CD4-positive, alpha-beta T cell treated with Interleukin-2 at 100 ng/mL for 4 hours (primary cell): ENCODE results near the gene INO80E.

Experiments
- DNase-seq: peaks from one replicate; pipeline ENCODE4 v3.0.0-alpha.2; 2020; ENCODE audit warnings: low spot score

Gene INO80E

DNA sequence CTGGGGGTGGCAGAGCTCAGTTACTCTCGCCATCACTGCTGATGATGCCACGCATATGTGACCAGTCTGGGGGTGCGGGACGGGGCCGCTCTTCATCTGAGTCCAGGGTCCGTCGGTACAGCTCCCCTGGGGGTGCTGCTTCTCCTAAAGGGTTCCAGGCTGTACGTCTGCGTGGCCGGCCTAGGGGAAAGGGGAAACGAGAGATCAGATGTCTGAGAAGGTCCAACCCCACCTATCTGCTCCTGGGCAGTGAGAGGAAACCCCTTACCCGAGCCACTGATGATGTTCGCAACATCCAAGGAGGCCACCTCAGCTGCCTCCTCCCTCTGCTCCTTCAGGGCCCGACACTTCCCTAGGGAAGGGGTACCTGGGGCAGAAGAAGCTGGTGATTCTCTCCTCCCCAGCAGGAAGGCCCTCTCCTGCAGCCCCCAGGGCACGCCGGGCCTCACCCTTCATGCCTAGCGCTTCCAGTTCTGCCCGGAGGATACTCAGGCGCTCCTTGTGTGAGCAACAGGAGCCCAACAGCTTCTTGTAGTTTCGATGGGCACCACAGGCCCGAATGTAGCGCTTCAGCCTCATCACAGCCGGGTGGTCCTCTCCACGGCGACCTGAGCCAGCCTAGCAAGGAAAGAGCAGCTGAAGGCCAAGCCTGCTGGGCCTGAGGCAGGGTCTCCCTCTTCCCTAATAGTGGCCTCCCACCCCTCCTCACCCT is 2.7 kb upstream of the INO80E start:
- no peak for DNase-seq

DNA sequence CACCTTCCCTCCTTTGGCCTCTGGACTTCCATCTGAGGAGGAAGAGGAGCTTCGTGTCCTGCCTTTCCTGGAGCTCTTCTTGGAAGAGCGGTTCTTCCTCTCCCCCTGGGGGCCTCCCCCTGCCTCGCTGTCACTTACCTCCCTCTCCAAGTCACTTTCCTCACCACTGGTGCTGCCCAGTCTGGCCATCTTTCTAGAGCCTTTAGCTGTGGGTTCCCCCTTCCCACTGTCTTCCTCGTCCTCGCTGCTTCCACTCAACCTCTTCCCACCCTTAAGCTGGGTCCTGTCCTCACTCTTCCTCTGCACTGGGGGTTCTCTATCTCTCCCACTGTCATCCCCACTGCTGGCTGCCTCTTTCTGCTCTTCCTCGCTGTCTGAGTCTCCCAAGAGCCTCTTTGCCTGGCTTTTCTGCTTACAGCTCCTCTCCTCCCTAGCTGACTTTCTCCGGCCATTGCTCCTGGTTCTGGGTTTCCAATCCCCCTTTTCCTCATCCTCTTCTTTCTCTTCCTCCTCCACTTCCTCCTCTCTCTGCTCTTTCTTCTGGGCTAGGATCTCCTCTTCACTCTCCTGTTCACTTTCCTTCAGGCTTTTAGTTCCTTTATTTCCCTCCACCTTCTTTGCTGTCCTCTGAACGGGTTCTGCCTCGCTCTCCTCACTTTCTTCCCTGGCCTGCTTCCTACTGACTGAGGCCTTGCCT is 2.0 kb upstream of the INO80E start:
- DNase-seq, result no peak

DNA sequence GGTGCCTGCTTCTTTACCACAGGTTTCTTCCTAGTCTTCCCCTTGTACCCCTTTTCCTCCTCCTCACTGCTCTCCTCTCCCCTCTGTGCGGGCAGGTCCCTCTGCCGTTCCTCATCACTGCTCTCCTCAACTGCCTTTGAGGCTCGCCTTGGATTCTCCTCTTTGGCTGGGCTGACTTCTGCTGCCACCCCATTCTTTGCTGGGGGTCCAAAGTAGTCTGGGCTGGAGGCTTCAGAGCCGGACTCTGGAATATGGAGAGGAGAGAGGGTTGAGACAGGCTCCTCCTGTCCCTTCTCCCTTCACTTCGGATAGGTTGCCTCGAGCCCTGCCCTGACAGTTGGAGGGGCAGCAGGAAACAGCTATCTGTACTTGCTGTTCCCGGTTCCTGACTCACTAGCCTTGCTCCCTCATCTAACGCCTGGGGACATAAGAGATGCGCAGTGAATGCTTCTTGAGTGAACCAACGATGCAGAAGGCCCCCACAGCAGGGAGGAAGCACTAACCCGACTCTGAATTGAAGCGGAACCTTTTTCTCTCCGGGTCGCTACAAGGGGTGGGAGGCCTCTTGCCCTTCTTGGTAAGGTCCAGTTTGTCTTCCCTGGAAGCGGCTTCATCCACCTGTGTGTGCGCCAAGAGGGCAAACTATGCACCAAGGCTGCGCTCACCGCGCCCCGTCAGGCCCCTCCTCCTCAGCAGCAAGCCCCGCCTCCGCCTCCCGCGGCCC is 1.3 kb upstream of the INO80E start:
- DNase-seq, result peak; percentile 75

DNA sequence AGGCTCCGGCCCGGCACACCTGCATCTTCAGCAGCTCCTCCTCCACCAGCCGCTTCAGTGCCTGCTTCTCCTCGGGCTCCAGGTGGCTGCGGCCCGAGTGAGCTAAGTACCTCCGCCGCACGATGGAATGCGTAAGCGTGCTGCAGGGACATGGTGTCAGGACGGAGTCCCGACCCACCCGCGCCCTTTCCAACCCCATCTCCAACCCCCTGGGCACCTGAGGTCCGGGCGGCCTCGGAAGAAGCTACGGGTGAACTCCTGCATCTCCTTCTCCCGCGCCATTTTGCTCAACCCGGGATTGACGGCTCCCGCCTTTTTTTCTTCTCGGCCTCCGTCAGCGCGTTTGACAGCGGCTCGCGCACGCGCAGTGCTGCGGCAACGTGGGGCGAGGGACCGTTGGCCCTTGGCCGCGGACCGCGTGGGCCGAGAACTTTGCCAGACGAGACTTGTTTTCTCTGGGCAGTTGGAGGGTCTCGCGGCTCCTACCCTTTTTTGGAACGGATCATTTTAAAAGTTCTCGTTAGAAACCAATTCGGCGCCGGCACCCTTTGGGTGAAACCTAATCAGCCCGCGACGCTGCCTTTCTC is 624 bp upstream of the INO80E start, which contains the start of gene HIRIP3:
TSS of gene HIRIP3 (minus strand) at position 294 of the 587 bp plus-strand sequence. CDS start at position 282, 12 bp downstream.
- DNase-seq, result peak; percentile 85

DNA sequence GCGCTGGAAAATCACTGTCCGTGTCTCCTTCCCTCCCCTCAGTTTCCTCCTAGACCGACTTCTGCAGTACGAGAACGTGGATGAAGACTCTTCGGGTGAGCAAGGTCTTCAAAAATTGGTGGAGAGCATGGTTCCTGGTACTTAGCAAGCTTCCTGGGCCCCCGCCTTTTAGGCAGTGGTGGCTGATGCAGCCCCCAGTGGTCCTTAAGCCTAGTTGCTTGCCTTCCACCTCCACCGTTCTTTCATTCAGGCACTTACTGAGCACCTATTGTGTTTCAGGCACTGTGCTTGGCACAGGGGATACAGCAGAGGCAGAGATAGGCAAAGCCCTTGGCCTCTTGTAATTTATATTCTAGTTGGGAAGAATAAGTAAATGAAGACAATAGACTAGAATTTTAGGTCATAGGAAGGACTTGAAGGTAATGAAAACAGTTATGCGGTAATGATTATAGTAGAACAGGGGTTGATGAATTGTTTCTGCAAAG is 767 bp downstream of the INO80E start:
- DNase-seq, result no peak

DNA sequence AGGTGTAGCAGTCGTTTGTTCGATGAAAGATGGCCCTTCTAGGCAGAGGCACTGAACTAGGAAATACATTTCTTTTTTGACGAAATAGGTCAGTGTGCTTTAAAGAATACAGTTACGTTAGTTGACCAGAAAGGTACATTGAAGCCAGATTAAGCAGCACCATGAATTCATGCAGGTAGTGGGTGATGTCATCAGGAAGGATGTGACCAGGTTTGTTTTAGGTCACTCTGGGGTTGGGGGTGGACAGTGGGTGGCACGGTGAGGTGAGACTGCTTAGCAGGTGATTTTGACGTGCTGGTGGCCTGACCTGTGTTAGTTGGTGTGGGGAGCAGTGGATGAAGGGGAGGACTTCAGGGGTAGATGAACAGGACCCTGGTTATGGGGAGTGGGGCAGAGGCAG is 3.6 kb downstream of the INO80E start:
- DNase-seq, result no peak

DNA sequence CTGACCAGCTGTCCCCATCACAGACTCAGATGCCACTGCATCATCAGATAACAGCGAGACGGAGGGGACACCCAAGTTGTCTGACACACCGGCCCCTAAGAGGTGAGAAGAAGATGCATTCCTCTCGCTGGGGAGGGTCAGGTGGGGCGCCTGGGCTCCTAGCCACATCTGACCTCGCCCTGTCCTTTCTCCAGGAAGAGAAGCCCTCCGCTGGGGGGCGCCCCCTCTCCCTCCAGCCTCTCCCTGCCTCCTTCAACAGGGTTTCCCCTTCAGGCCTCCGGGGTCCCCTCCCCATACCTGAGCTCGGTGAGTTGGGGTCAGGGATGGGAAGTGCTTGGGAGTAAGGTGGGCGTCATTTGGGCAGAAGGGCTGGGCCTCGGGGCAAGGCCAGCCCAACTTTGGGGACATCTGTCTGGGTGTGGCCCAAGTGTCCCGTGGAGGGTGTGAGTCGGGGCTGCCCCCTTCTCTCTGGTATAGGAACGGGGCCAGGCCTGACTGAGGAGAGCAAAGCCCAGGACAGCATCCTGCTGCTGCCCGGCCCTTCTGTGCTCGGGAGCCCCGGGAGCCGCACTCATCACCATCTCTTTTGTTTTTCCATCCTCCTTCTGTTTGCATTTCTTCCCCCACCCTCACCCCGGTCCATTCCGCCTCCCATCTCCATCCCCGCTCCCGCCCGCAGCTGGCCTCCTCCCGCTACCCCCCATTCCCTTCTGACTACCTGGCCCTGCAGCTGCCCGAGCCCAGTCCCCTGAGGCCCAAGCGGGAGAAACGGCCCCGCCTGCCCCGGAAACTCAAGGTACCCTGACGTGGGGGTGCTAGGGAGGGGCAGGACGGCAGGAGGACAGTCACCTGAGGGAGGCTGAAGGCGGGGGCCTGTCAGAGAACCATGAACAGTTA is 4.9 kb downstream of the INO80E start:
- no peak for DNase-seq

DNA sequence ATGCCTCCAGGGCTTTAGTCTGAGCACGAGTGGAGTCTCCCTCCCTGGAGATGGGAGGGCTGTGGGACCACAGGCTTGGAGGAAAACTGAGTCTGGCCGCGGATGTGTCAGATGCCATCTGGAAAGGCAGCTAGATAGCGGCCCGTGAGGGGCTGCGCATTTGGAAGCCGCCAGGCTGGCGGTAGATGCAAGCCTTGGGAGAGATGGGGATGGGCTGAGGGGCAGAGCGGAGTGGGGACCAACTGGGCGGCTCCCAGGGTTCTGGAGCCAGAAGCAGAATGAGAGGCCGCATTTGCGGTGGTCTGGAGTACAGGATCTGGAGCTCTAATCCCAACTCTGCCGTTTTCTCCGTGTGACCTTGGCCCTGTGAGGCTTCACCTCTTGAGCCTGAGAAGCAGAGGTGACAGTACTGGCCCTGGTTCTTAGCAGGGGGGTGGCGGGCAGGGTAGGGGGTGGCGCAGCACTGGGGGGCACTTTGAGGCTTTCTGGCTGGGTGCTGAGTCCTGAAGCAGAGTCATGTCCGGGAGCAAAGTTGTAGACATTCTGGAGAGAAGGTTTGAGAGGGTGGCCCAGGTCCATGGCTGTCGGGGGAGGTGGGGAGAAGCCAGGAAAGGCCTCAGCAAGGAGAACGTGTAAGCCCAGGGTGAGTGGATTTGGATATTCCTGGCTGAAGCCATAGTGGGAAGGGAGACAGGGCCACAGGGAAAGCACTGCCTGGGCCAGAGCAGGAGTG is 6.7 kb downstream of the INO80E start:
- no peak for DNase-seq

DNA sequence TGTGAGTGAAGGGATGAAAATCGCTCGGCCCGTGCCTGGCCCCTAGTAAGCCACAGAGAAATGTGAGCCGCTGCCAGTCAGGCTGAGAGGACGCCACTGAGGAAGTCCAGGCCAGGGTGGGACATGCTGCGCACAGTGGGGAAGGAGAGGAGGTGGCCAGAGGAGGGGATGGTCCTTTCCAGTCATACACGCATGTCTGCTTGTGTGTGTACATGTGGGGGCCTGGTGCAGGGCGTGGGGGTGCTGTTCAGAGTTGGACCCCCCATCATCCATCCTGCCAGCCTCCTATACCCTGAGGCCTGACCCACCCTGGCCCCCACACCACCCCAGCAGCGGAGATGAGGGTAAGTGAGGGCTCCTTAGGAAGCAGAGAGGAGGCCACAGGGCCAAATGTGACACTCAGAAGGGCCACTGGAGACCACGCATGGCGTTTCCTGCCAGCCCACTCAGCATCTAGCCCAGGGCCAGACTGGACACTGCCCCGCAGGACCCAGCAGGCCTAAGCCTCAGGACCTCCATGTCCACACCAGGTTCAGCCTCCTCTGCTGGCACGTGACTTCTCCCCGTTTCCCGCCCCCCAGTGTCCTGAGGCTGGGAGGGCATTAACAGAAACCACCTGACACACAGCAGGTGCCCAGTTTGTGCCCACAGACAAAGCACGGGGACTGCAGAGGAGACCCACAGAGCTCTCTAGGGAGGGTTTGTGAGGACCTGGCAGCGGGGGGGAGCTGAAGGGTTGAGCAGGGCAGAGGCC is 7.8 kb downstream of the INO80E start:
- DNase-seq, result no peak

DNA sequence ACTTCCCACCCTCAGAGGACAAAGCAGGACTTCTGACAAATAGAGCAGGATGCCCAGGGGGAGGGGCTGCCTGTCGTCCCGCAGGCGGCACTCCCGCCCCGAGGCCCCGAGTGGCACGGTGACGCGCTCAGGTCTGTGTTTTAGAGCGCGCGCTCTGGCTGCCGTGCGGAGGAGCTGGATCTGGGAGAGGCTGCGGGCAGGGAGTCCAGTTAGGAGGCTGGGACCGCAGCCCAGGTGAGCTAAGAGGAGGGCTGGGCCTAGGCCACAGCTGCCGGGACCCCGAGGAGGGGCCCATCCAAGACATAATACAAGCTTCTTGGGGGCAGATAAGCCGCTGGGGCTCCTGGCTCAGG is 8.4 kb downstream of the INO80E start:
- DNase-seq, result no peak

DNA sequence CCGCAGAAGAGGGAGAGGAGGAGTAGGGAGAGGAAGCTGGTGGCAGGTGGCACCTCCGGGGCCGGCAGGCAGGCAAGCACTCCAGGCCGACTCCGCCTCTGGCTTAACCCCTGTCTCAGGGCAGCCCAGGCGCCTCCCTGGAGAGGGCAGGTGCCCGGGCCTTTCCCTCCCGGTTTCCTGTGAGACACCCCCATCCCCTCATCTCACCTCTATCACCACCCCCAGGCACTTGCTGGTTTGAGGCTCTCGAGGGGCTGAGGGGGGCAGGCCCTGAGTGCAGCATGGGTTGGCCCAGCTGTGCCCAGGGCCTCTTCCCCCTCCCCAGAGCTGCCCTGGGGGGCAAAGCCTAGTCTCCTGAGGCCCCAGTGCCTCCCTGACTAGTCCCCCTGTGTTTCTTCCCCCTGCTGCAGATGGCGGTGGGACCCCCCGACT is 8.8 kb downstream of the INO80E start:
- DNase-seq, result no peak

DNA sequence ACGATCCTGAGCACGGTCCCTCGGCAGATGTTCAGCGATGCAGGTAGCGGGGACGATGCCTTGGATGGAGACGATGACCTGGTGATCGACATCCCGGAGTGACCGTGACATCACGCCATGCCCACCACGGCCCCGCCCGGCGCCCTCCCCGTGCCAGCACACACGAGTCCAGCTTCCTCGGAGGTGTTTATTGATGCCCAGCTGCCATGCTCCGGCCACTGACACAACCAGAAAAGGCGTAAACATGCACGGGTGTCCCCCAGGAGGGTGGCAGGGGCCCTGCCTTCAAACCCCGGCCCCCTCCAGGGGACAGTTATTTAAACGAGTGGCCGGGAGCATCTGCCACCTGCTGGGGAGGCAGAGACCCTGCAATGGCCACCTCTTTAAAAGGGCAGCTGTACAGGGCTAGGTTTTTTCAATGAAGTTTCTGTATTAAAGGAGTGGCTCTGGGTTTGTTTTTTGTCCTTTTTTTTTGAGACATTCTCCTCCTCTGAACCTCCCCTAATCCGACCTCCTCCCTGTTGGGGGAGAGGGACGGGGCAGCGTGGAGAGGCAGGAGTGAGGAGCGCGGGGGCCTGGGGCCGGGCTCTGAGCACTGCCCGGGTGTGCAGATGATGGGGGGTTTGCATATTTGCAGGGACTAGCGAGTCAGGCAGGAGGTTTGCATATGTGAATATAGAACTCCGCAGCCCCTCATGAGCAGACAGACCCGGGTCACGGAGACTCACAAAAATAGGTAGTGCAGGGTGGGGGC is 9.5 kb downstream of the INO80E start:
- DNase-seq, result peak; percentile 45

DNA sequence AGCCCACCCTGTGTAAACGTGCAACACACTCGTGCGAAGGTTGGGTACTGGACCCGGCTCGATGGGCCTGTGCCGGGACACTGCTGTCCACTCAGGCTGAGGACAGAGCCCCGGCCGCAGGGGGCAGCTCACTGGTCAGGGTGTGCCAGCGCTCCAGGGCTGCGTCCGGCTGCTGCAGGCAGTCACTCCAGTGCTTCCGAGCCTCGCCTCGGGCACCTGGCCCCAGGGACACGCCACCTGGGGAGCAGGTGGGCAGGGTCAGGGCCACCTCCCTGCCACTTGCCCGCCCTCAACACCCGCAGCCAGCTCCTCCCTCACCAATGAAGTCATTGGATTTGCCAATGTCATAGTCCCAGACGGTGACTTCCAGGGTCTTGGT is 10.0 kb downstream of the INO80E start:
- DNase-seq, result no peak

DNA sequence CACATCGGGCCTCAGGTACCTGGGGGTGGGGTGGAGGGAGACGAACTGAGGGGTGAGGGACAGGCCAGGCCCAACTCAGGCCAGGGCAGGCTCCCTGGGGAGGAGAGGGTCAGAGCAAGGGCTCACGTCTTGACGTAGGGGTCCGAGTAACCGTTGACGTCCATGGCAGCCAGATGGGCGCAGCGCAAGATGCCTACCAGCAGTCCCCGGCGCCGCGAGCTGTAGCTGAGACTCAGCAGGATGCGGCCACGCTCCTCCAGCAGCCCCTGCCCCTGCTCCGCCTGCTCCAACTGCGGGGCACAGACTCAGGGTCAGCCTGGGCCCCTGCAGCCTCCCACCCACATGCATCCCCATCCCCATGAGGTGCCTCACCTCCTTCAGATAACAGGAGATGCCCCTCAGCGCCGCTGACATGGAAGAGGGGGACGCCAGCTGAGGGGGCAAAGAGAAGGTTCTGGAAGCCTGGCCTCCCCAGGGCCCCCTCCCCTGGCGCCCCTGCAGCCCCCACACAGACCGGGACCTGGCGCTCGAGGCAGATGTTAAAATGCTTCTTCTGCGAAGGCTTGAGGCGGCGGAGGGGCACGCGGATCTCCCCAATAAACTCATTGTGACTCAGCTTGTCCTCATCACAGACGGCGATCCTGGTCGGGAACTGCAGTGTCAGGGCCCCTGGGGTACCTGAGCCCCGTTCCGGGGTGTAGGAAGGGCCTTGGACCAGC is 10.8 kb downstream of the INO80E start:
- DNase-seq, result no peak

DNA sequence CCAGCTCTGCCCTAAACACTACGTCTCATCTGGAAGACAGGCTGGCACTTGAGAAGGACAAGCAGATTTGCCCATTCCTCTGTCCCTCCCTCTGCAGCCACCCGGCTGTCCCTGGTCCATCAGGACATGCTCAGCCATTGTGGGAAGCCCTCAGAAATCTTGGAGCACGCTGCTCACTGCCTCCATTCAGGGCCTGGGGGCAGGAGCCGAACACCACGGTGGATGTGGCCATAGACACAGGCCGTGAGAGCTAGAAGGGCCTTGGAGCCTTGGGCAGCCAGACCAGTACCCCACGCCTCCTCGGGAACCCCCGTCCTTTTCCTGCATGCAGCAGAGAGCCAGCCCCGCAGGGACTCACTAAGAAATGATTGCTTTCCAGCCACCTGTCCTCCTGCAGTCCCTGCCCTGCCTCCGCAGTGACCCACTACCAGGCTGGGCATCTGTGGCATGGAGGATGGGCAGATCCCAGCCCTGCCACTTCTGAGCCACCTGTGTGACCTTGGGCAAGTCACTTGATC is 11.4 kb downstream of the INO80E start:
- DNase-seq, result no peak

DNA sequence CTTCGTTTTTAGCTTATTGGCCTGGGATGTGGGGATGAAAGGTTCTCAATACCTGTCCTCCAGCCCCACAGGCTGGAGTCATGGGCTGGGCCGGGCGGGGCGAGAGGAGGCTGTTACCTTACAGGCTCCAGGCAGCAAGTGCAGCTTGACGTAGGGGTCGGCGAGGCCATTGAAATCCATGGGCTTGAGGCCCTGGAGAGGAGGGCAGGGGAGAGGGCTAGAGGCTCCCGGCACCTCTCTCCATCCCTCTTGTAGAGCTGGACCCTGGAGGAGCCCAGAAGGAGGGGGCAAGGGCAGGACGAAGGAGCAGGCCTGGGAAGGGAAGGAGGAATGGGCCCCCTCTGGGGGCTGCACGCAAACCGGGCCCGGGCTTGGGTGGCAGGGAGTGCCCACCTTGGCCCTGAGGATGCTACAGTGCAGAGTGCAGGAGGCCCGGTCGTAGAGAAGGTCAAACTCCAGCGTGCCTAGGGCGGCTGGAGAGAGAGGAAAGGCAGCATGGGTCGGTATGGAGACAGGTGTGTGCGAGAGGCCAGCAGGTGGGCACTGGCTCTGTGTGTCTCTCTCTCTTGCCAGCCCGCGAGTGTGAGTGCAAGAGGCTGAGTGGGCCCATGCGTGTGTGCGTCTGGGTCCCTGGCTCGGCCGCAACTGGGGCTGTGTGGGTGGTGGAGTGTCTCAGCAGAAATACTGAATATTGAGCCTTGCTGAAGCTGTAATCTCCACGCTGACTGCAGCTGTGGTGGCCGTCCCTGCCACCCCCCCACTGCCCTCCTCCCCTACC is 13.2 kb downstream of the INO80E start:
- DNase-seq, result no peak

DNA sequence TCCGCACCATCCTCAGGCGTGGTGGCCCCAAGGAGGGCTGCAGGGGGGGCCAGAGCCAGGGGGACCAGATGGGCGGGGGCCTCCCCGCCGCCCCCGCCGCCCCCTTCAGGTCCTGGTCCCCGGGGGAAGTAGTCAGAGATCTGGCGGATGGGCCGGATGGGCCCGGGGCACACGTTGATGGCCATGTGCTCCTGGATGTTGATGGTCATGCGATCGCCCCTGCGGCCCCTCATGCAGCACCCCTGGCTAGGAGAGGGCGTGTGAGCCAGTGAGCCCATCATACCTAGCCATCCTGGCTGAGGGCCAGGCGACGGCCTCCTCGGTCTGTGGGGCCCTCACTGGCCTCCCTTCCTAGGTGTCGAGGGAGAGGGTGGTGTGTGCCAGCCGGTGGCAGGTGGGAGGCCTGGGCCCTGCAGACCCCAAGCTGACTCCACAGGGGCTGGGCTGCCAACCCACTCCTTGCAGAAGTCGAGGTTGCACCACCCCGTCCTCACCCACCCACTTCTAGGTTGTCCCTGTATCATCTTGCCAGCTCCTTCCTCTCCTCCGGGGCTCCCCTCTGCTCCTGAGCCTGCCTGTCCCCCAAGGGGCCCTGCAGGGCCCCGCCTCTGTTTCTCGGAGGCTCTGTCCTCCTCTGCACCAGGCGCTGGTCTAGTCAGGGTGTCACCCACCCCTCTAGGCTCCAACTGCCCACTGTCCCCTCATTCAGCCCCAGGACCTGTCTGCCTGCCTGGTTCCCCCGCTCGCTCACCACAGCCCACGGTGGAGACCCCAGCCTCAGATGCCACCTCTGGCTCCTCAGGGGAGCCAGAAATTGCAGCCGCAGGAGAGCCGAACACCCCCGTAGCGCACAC is 14.2 kb downstream of the INO80E start:
- DNase-seq, result no peak
